Measurements from ENCODE around the gene TBC1D22A. TPM values are rescaled to one million over a fixed set of nuclear protein-coding genes. Genes with fewer than 3 reads are reported as not detected.

The TBC1D22A gene
- total RNA-seq, 1 experiment from 2014 or later: 7.9 TPM

DNA sequence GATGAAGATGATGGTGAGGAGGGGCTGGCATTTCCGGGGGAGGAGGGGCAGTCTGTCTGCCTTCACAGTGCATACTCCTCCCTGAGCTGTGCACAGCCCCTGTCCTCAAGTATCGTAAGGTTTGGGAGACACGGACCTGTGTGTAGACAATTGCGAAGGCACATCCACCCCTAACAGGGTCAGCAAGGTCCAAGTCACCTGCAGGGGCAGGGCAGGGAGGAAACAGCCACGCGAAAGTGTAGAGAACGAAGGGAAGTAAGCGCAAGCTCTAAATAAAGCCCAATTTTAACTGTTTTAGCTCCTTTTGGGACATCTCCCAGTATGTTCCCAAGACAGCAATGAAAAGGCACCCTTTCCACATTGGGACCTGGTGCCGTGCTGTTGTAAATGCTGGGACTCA, 448.2 kb downstream of the TBC1D22A start:
- DNase-seq (ENCODE audit: low spot score): no peak

DNA sequence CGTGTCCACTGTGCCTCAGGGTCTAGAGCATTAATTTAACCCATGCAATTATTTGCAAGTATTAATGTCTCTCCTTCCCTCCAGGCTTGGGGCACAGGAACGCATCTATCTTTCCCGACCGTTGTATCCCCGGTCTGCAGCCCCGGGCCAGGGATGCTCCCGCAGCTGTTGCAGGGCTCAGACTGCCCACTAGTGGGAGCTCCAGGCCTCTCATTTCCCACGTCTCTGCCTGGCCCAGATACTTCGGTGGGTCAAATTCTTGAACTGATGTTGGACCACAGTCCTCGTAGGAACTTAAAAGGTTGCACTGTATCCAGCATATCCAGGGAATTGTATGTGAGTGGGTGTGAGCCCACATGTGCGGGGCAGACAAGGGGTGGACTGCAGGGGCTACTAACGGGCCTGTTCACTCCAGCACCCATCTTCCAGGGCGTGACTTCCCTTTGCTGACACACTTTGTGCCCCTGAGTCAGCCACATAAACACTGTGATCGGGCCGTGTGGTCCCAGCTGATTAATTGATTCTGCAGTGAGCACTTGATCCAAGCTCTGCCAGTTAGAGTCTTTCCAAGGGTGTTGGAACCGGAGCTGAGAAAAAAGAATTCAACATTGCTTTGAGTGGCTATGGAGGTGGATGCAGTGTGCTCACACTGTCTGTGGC, 451.3 kb downstream of the TBC1D22A start:
- DNase-seq (ENCODE audit: low spot score): no peak

DNA sequence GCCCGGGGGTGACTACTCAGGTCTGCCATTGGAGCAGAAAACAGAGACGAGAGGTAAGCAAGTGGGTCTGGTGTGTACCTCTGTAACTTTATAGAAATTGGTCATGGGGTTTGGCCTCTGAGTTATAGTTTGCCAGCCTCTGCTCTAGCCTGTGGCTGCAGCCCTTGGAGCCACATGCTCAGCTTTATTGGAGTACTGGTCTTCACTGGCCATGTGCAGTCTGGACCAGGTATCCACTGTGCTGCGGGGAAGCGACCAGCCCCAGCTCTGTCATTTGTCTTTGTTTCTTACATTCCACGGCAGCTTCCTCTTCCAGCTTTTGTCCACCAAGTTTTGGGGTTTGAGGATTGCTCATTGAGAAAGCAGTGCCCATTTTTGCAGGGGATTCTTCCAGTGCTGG, 453.4 kb downstream of the TBC1D22A start:
- no peak for DNase-seq (ENCODE audit: low spot score)

DNA sequence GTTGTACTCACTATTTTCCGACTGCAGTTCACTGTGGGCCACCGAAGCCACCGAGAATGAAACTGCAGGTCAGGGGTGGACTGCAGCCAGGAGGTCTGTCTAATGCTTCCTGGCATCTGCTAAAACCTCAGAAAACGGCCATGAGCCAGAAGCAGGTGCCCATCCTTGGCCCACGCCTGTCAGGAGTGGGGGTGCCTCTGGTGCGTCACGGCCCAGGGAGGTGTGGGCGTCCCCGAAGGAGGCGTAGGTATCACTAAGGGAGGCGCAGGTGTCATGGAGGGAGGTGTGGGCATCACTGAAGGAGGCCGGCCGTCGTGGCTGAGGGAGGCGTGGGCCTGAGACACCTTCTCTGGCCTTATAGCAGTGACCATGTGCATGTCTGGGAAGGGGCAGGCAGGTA, 456.2 kb downstream of the TBC1D22A start:
- no peak for DNase-seq (ENCODE audit: low spot score)

DNA sequence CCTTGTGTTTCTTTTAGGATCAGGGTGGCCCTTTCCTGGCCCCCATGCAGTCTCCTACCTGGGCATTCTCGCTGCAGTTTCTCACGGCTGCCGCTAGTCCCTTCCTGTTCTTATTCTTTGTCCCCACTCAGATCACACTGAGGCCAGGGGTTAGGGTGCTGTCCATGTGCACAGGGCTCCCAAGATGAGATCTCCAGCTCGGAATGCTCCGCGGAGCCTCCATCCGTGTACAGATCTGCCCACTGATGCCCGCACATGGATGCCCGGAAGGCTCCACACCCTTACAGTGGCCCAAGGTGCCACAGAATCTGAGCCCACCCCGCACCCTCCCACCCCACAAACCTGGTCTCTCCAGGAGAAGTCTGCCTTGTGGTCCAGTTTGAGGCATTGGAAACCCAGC, 457.3 kb downstream of the TBC1D22A start:
- DNase-seq (ENCODE audit: low spot score): no peak

DNA sequence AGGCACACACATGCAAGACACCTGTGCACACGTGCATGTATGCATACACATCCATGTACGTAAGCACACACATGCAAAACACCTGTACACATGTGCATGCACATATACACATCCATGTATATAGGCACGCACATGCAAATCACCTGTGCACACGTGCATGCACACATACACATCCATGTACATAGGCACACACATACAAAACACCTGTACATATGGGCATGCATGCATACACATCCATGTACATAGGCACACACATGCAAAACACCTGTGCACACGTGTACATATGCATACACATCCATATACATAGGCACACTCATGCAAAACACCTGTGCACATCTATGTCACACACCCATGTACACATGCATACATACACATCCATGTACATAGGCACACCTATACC, 458.3 kb downstream of the TBC1D22A start:
- no peak for DNase-seq (ENCODE audit: low spot score)

DNA sequence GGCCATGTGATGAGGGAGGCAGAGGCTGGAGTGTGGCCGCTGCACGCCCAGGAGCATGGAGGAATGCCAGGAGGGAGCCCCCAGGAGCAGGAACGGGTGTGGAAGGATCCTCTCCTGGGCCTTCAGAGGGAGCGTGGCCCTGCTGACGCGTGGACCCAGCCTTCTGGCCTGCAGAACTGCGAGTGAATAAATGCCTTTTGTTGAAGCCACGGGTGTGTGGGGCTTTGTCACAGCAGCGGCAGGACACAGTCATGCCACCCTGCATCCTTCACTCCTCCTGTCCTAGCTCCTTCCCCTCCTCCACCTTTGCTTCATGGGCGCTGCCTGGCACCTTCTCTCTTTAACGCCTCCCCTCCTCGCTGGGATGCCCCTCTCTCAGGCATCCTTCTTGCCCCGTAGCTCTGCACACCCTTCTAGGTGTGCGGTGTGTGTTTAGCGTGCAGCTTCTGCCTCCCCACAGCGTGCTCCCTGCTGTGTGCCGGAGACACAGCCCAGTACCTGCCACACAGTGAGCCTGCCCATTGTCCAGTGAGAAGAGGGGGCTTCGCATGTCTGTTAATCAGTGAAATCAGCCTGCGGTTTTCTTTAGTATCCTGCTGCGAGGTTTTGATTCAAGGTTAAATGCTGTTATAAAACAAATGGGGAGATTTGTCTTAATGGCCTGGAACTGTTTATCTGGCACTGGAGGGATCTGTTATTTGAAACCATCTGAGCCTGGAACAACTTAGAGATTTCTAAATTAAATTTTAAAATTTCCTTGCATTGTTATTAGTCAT, 459.6 kb downstream of the TBC1D22A start:
- no peak for DNase-seq (ENCODE audit: low spot score)

Other genes with a start within 250 kb of the TBC1D22A start
- 16.7 and 19.6 TPM in 2 replicates for gene CELSR1, start 225.0 kb upstream of the TBC1D22A start, total RNA-seq (2014; rRNA removed; shearing (Covaris generic))
- gene GRAMD4, start 142.3 kb upstream of the TBC1D22A start, total RNA-seq (2014; rRNA removed; shearing (Covaris generic)): 12.9 and 106 TPM in 2 replicates
- 33.8 and 34.9 TPM in 2 replicates for gene CERK, start 24.4 kb upstream of the TBC1D22A start, total RNA-seq (2014; rRNA removed; shearing (Covaris generic))